ENCODE measurements around the gene ZNF428.
"Not testable (repeated sequence)": the region's sequence is repeated elsewhere in the genome, so short reads cannot be mapped to it uniquely, and the experiment has no call there.

ZNF428 gene

DNA sequence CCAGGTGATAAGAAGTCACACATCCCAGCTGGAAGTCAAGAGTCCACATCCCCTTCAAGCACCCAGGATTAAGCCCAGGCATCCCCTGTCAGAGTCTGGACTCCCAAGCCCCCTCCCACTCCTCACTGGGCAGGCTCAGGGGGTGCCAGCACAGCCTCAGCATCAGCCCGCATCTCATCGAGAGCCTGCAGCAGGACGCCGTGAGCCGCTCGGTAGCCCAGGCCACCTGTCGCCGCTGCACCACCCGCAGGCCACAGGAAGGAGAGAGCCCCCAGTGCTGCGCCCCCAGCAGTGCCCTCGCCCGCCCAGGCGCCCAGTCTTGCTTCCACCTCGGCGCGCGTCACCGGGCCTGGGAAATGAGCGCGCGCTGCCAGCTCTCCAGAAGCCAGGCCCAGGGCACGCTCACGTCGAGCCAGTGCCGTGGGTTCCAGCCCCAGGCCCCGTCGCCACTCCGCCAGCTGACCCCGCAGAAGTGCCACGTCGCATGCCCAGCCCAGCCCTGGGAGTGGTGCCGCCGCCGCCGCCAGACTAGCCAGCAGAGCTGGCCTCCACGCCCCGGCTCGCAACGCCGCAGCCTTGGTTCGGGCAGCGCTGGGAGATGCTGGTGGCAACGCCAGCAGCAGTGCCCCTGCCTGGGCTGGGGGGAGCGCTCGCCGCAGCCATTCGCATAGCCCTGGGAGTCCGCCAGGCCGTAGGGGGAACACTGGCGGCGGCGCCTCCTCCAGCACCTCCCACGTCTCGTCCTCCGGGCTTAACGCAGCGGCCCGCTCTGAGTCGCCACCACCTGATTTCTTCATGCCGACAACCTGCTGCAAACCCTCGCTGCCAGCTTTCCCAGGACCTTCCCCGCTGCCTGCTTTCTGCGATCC, 27.3 kb downstream of the ZNF428 start:
- Histone ChIP-seq H3K4me2 (ENCODE audit: low read length) (no peak overlapping the region), H4K20me1 (ENCODE audit: control insufficient read depth, insufficient read depth, low read depth, low read length) (no peaks in the 10 kb centered on the region), H3K9me3 (ENCODE audit: control insufficient read depth, insufficient read depth, low read length) (no peaks in the 10 kb centered on the region), H3K27me3 (ENCODE audit: control insufficient read depth, low read length) (no peaks in the 10 kb centered on the region), H3K4me3 (ENCODE audit: low read length) (no peak overlapping the region), H3K4me1 (ENCODE audit: control insufficient read depth, low read length) (peaks cover 12% of the 10 kb centered on the region), H3K9me2 (replicated peaks; ENCODE audit: control insufficient read depth, low read length) (no peaks in the 10 kb centered on the region), H3K27ac (ENCODE audit: low read depth, low read length) (no peak overlapping the region), H3K79me2 (ENCODE audit: control insufficient read depth, low read length) (peaks cover 27% of the 10 kb centered on the region), H3F3A (ENCODE audit: control insufficient read depth, insufficient read depth) (no peaks in the 10 kb centered on the region), H3K36me3 (ENCODE audit: control insufficient read depth, low read length) (peaks cover 21% of the 10 kb centered on the region)
- no peak for TF ChIP-seq EZH2phosphoT487 (IDR thresholded peaks at IDR 0.05; ENCODE audit: borderline replicate concordance, low read length)
- TF ChIP-seq, protein P1, sequence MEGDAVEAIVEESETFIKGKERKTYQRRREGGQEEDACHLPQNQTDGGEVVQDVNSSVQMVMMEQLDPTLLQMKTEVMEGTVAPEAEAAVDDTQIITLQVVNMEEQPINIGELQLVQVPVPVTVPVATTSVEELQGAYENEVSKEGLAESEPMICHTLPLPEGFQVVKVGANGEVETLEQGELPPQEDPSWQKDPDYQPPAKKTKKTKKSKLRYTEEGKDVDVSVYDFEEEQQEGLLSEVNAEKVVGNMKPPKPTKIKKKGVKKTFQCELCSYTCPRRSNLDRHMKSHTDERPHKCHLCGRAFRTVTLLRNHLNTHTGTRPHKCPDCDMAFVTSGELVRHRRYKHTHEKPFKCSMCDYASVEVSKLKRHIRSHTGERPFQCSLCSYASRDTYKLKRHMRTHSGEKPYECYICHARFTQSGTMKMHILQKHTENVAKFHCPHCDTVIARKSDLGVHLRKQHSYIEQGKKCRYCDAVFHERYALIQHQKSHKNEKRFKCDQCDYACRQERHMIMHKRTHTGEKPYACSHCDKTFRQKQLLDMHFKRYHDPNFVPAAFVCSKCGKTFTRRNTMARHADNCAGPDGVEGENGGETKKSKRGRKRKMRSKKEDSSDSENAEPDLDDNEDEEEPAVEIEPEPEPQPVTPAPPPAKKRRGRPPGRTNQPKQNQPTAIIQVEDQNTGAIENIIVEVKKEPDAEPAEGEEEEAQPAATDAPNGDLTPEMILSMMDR (IDR thresholded peaks at IDR 0.05; ENCODE audit: low read depth, low read length, poor library complexity, severe bottlenecking), result no peak

DNA sequence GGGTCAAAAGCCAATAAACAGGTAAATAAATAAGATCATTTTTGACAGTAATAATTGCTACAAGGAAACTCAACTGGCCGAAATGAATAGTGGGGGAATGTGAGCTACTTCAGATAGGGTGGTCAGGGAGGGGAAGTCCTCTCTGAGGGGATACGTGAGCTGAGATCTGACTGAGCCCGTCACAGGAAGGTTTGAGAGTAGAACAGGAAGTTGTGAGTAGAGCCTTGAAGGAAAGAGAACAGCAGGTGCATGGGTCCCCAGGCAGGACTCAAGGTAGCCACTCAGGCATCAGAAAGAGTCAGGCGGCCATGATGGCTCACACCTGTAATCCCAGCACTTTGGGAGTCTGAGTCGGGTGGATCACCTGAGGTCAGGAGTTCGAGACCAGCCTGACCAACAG, 29.8 kb downstream of the ZNF428 start:
- H3K27ac ChIP-seq (ENCODE audit: low read depth, low read length), result no peak overlapping the region
- H3K4me3 ChIP-seq (ENCODE audit: low read length), result no peak overlapping the region
- H4K20me1 ChIP-seq (ENCODE audit: control insufficient read depth, insufficient read depth, low read depth, low read length), result no peaks in the 10 kb centered on the region
- peaks cover 16% of the 10 kb centered on the region for H3K4me1 ChIP-seq (ENCODE audit: control insufficient read depth, low read length)
- no peaks in the 10 kb centered on the region for H3K27me3 ChIP-seq (ENCODE audit: control insufficient read depth, low read length)
- H3K9me2 ChIP-seq (replicated peaks; ENCODE audit: control insufficient read depth, low read length), result no peaks in the 10 kb centered on the region
- no peaks in the 10 kb centered on the region for H3F3A ChIP-seq (ENCODE audit: control insufficient read depth, insufficient read depth)
- H3K79me2 ChIP-seq (ENCODE audit: control insufficient read depth, low read length), result peaks cover 8% of the 10 kb centered on the region
- no peak overlapping the region for H3K4me2 ChIP-seq (ENCODE audit: low read length)
- TF ChIP-seq, protein P1 (IDR thresholded peaks at IDR 0.05; ENCODE audit: low read depth, low read length, poor library complexity, severe bottlenecking), result no peak
- TF ChIP-seq EZH2phosphoT487 (IDR thresholded peaks at IDR 0.05; ENCODE audit: borderline replicate concordance, low read length), result no peak
- no peaks in the 10 kb centered on the region for H3K9me3 ChIP-seq (ENCODE audit: control insufficient read depth, insufficient read depth, low read length)
- H3K36me3 ChIP-seq (ENCODE audit: control insufficient read depth, low read length), result peaks cover 21% of the 10 kb centered on the region

DNA sequence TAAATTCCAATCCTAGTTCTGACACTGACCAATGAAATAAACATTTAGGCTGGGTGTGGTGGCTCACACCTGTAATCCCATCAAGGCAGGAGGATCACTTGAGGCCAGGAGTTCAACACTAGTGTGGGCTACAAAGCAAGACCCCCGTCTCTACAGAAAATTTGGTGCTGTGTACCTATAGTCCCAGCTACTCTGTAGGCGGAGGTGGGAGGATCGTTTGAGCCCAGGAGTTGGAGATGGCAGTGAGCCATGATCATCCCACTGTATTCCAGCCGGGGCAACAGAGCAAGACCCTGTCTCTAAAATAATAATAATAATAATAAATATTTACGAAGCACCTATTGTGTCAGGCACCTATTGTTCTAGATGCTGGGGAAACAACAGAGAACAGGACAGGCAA, 30.2 kb downstream of the ZNF428 start:
- Histone ChIP-seq H3K27me3 (ENCODE audit: control insufficient read depth, low read length) (no peaks in the 10 kb centered on the region), H3F3A (ENCODE audit: control insufficient read depth, insufficient read depth) (0 out of 2 replicates have a peak, but pooled peaks cover 3% of the 10 kb centered on the region), H3K9me3 (ENCODE audit: control insufficient read depth, insufficient read depth, low read length) (no peaks in the 10 kb centered on the region), H3K36me3 (ENCODE audit: control insufficient read depth, low read length) (peaks cover 20% of the 10 kb centered on the region), H3K27ac (ENCODE audit: low read depth, low read length) (no peak overlapping the region), H3K79me2 (ENCODE audit: control insufficient read depth, low read length) (peaks cover 7% of the 10 kb centered on the region), H4K20me1 (ENCODE audit: control insufficient read depth, insufficient read depth, low read depth, low read length) (no peaks in the 10 kb centered on the region), H3K4me1 (ENCODE audit: control insufficient read depth, low read length) (peaks cover 20% of the 10 kb centered on the region), H3K4me3 (ENCODE audit: low read length) (no peak overlapping the region), H3K4me2 (ENCODE audit: low read length) (no peak overlapping the region), H3K9me2 (replicated peaks; ENCODE audit: control insufficient read depth, low read length) (no peaks in the 10 kb centered on the region)
- TF ChIP-seq, protein P1 (IDR thresholded peaks at IDR 0.05; ENCODE audit: low read depth, low read length, poor library complexity, severe bottlenecking), result no peak
- no peak for TF ChIP-seq EZH2phosphoT487 (IDR thresholded peaks at IDR 0.05; ENCODE audit: borderline replicate concordance, low read length)

DNA sequence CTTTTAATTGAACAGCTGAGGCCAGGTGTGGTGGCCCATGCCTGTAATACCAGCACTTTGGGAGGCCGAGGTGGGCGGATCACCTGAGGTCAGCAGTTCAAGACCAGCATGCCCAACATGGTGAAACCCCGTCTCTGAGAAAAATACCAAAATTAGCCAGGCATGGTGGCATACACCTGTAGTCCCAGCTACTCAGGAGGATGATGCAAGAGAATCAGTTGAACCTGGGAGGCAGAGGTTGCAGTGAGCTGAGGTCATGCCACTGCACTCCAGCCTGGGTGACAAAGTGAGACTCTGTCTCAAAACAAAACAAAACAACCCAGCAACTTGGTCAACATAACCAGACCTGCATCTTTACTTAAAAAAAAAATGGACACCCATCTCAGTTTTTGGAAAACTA, 32.4 kb downstream of the ZNF428 start:
- H3K4me1 ChIP-seq (ENCODE audit: control insufficient read depth, low read length), result peaks cover 37% of the 10 kb centered on the region
- H3K27me3 ChIP-seq (ENCODE audit: control insufficient read depth, low read length); H3K9me2 ChIP-seq (replicated peaks; ENCODE audit: control insufficient read depth, low read length); H3F3A ChIP-seq (ENCODE audit: control insufficient read depth, insufficient read depth); H3K4me2 ChIP-seq (ENCODE audit: low read length); H3K27ac ChIP-seq (ENCODE audit: low read depth, low read length); H4K20me1 ChIP-seq (ENCODE audit: control insufficient read depth, insufficient read depth, low read depth, low read length); H3K79me2 ChIP-seq (ENCODE audit: control insufficient read depth, low read length); H3K9me3 ChIP-seq (ENCODE audit: control insufficient read depth, insufficient read depth, low read length); H3K4me3 ChIP-seq (ENCODE audit: low read length); H3K36me3 ChIP-seq (ENCODE audit: control insufficient read depth, low read length): not testable (repeated sequence)
